Measurements from ENCODE around the gene THTPA.
A peak's percentile ranks its signal among the peaks of the same experiment; 100 is the strongest.

The THTPA gene, protein sequence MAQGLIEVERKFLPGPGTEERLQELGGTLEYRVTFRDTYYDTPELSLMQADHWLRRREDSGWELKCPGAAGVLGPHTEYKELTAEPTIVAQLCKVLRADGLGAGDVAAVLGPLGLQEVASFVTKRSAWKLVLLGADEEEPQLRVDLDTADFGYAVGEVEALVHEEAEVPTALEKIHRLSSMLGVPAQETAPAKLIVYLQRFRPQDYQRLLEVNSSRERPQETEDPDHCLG

DNA sequence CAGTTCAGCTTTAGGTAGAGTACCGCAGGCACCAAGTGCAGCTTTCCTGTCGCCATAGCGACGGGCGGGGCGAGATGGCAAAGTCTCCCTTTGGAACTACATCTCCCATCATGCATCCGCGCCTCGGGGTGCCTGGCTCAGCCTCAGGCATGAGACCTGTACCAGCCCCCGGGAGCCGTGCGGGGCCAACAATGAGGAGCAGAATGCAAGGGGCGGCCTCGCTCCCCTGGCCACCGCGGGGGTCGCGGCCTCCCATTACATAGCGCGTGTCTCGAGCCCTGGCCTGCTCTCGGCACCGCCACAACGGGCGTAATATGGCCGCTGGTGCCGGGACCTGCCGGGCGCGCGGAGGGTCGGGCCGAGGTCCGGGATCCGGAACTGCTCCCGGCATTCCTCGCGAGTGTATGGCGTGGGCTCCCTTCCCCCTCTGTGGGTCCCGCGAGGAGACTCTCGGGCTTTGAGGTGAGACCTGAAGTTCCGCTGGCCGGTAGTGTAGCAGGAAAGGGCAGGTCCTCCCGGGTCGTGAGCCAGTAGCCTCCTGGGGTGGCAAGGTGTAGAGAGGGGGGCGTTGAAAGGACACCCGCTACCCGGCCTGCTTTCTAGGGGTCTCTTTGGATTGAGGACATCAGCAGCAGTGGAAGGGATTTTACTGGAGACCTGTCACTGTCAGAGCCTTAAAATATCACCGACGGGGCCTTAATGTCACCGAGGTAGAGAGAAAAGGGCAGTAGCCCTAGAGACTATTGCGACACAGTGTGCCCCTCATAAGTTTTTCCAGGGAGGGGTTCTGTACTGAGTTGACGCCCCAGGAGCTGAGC lies at the start of gene THTPA:
Gene THTPA (plus strand): TSS at position 390 of the 818 bp plus-strand sequence. CDS start 487 bp downstream, outside the sequence.
- peak within 1 kb of the TSS; percentile 70 for H3K27ac ChIP-seq
- peak; percentile 46 for DNase-seq (ENCODE audit: low read depth, low spot score)

- no peak for DNase-seq (ENCODE audit: low read depth, low spot score)
- H3K27ac ChIP-seq: no peak overlapping the region
Measured at GRCh38 chr14:23512156-23512555, 43.9 kb upstream of the THTPA start.

DNA sequence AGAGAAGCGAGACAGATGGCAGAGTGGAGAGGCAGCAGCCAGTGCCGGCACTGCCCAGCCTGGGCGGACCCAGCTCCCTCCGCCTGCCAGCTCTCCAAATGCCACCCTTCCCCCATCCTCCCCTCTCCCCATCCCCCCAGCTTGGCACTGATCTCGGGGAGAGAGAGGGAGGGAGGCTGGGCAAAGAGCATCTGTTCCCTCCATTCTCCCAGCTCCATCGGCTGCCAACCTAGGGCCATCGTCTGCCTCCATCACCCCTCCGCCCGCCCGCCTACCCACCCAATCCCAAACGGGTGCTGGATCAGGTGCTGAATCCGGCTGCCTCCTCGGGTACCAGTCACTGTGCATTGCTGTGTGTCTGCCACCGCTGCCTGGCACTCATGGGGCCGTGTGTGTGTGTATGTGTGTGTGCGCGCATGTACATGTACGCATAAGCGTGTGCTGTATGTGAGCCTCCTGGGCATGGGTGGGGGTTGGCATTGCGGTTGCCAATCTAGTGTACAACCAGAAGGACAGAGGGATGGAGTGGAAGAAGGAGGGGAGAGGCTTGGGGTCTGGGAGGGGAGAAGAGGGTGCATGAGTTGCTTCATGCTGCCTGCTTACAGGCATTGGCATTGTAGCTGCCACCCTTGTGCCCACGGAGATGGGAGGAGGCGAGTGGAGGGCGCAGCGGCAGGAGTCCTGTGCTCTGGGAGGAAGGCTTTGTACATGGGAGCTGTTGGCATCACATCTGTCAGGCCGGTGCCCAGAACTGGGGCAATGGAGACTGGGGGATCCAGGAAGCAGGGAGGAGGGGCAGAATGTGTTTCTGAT lies 42.9 kb upstream of the THTPA start:
- H3K27ac ChIP-seq: no peak overlapping the region
- no peak for DNase-seq (ENCODE audit: low read depth, low spot score)

GRCh38 chr14:23513818-23514643 lies 42.0 kb upstream of the THTPA start:
- DNase-seq (ENCODE audit: low read depth, low spot score): no peak
- H3K27ac ChIP-seq: no peak overlapping the region

GRCh38 chr14:23514644-23514957 lies 41.5 kb upstream of the THTPA start:
- no peak overlapping the region for H3K27ac ChIP-seq

GRCh38 chr14:23517650-23518326 lies 38.3 kb upstream of the THTPA start:
- H3K27ac ChIP-seq: no peak overlapping the region
- DNase-seq (ENCODE audit: low read depth, low spot score): no peak

More at GRCh38 chr14:23514644-23514957, 41.5 kb upstream of the THTPA start:
- no peak for DNase-seq (ENCODE audit: low read depth, low spot score)

GRCh38 chr14:23518709-23519108 lies 37.4 kb upstream of the THTPA start:
- DNase-seq (ENCODE audit: low read depth, low spot score): no peak
- no peak overlapping the region for H3K27ac ChIP-seq

- DNase-seq (ENCODE audit: low read depth, low spot score): no peak
Measured at GRCh38 chr14:23520899-23521533, 35.1 kb upstream of the THTPA start.

DNA sequence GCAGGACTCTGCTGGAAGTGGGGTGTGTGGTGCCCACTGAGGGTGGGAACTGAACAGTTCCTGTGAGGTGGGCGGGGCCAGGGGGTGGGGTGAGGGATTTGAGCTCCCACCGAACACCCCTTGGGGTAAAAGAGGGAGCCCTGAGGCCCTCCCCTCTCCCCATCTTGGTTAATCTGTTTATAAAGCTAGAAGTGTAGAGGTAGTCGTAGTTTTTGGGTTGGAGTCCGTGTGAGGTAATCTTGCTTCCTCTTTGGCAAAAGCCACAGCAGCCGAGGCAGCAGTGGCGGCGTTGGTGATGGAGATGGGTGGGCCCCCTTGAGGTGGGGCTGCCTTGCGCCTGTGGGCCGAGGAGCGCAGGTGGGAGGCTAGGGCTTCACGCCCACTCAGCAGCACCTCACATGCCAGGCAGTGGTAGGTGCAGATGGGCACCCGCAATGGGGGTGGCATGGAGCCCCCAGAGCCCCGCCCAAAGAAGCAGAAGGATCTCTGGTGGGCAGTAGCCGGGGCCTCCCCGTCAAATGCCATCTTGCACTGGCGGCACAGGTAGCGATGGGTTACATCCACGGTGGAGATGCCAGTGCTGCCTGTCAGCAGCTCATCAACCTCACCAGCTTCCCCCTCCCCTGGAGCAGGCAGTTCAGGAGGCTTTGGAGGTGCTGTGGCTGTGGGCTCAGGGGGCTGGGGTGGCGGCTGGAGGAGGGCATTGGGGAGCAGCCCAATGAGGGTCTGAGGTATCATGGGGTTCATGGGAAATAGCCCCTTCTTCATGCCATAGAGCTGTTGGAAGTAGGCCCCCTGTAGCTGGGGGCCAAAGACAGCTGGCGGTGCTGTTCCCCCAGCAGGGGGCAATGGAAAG lies 34.1 kb upstream of the THTPA start:
- no peak for DNase-seq (ENCODE audit: low read depth, low spot score)
- H3K27ac ChIP-seq: no peak overlapping the region

More at GRCh38 chr14:23520899-23521533, 35.1 kb upstream of the THTPA start:
- no peak overlapping the region for H3K27ac ChIP-seq

GRCh38 chr14:23522643-23523198 lies 33.4 kb upstream of the THTPA start:
- H3K27ac ChIP-seq: no peak overlapping the region
- DNase-seq (ENCODE audit: low read depth, low spot score): no peak

- no peak for DNase-seq (ENCODE audit: low read depth, low spot score)
- no peak overlapping the region for H3K27ac ChIP-seq
Measured at GRCh38 chr14:23523229-23524016, 32.6 kb upstream of the THTPA start.

GRCh38 chr14:23524954-23525353 lies 31.1 kb upstream of the THTPA start:
- no peak overlapping the region for H3K27ac ChIP-seq
- no peak for DNase-seq (ENCODE audit: low read depth, low spot score)

DNA sequence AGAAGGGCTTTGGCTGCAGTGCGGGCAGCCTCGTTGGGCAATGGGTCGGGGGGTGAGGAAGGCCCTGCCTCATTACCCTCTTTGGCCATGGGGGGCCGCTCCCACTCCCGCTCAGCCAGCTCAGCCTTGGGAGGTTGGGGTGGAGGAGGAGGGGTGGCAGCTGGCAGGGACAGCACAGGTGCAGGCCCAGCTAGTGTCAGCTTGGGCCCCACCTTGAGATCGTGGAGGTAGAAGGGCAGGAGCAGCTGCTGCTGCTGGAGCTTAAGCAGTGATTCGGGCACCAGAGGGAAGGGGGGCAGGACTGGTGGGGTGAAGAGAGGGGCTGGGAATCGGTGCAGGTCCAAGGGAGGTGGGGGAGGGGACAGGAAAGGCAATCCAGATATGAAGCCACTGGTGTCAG lies 30.5 kb upstream of the THTPA start:
- no peak for DNase-seq (ENCODE audit: low read depth, low spot score)
- H3K27ac ChIP-seq: no peak overlapping the region

- no peak for DNase-seq (ENCODE audit: low read depth, low spot score)
- no peak overlapping the region for H3K27ac ChIP-seq
Measured at GRCh38 chr14:23528555-23528954, 27.5 kb upstream of the THTPA start.

DNA sequence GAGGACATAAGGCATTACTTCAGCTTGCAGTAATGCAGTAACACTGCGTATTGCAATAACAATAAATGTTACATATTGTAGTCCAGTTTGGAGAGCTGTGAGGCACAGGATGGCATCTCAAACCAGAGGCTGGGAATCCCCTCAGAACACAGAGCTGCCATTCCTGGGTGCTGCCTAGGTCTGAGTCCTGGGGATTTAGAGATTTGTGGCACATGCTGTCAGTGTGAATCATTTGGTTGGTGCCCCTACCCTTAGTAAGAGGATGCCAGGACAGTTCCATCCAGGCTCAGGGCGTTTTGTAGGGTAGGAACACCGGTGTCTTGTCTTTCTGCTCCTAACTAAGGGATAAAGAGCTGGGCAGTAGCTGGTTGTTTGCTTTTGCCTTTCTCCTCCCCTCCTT lies 27.1 kb upstream of the THTPA start:
- DNase-seq (ENCODE audit: low read depth, low spot score): no peak
- H3K27ac ChIP-seq: no peak overlapping the region

GRCh38 chr14:23530375-23531055 lies 25.6 kb upstream of the THTPA start:
- DNase-seq (ENCODE audit: low read depth, low spot score): no peak
- no peak overlapping the region for H3K27ac ChIP-seq

- H3K27ac ChIP-seq: no peak overlapping the region
- no peak for DNase-seq (ENCODE audit: low read depth, low spot score)
Measured at GRCh38 chr14:23531391-23531790, 24.7 kb upstream of the THTPA start.
